Activated CD8-positive, alpha-beta memory T cell treated with anti-CD3 and anti-CD28 coated beads, Interleukin-2, amount 10 ng/mL, durations not matched to agents 7 days and 5 days (primary cell): Measurements from ENCODE around the gene CTU1. TPM values are rescaled to one million over a fixed set of nuclear protein-coding genes. Genes with fewer than 3 reads are reported as not detected.

Experiments used
- ATAC-seq: fragments of 150-1000 bp; cut with Tn5 transposase; one replicate; pipeline ENCODE4 v1.10.0; 2021; ENCODE audit warnings: moderate library complexity
- CTCF ChIA-PET: fragments of 350-600 bp; sonication (Branson Sonifier 250); formaldehyde crosslinking; loops from one replicate; lab custom pipeline; 2021; ENCODE audit warnings: antibody characterized with exemption; lab: Charles Lee
- DNase-seq: peaks from one replicate; pipeline ENCODE4 v3.0.0-alpha.2; 2020
- H3K27ac Mint-ChIP-seq: one replicate; pipeline ENCODE4 v1.8.0; 2021; ENCODE audit warnings: mild to moderate bottlenecking, mixed read lengths
- H3K27me3 Mint-ChIP-seq: one replicate; pipeline ENCODE4 v1.8.0; 2021; ENCODE audit warnings: mixed read lengths
- H3K36me3 Mint-ChIP-seq: one replicate; pipeline ENCODE4 v1.8.0; 2021; ENCODE audit warnings: mild to moderate bottlenecking, mixed read lengths
- H3K4me1 Mint-ChIP-seq: one replicate; pipeline ENCODE4 v1.8.0; 2021; ENCODE audit warnings: mixed read lengths
- H3K4me3 Mint-ChIP-seq: one replicate; pipeline ENCODE4 v1.8.0; 2021; ENCODE audit warnings: mild to moderate bottlenecking, moderate library complexity, mixed read lengths
- H3K9me3 Mint-ChIP-seq: one replicate; pipeline ENCODE4 v1.8.0; 2022; ENCODE audit warnings: low read depth, mixed read lengths
- total RNA-seq, 2 experiments: library from RNA; stranded (reverse); gene quantifications; one replicate each; pipeline ENCODE4 v1.2.3, GENCODE V29; 2021

CTU1 gene
- total RNA-seq, 2 experiments from 2014 or later, result 9.5 to 10.9 TPM

DNA sequence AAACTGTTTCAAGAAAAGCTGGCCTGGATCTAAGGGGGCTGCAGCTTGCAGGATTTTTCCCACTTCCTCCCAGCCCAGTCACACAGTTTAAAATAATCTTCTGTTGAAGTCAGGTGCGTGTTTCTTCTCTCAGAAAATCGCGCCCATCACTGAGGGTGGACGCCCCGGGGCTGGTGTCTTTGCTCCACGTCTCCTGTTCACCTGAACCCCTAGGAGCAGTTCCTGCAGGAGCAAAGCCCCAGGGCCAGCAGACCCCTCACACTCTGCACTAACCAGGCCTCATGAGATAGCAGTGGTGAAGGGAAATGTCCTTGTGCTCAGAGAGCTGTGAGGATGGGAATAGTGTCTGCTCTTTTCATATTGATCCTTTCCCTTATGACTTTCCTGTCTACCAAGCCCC, 33.0 kb upstream of the CTU1 start:
- Mint-ChIP-seq H3K4me3 (no peak overlapping the region), H3K27ac (no peak overlapping the region), H3K27me3 (peaks cover 40% of the 10 kb centered on the region), H3K9me3 (no peaks in the 10 kb centered on the region), H3K36me3 (no peaks in the 10 kb centered on the region), H3K4me1 (peaks cover 4% of the 10 kb centered on the region)
- no peak for DNase-seq
- no peak for ATAC-seq
- CTCF ChIA-PET, result no interaction called here

DNA sequence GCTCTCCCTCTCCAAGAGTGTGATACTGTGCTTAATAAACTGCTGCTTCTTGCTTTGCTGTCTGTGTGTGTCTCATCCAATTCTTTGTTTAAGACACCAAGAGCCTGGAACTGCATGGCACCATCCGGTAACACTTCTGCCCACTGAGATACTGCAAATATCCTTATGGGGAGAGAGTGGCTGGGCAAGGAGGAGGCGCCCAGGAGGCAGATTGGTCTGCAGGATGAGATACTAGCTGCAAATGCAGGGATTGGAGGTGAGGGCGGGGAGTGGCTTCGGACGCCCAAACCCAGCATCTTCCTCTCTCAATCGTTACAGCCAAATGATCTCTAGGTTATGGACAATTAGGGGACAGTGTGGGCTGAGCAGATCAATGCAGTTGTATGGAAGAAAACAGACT, 32.2 kb upstream of the CTU1 start:
- H3K4me3 Mint-ChIP-seq, result no peak overlapping the region
- no peak overlapping the region for H3K27ac Mint-ChIP-seq
- peaks cover under 1% of the 10 kb centered on the region for H3K9me3 Mint-ChIP-seq
- no peaks in the 10 kb centered on the region for H3K36me3 Mint-ChIP-seq
- ATAC-seq, result no peak
- DNase-seq, result no peak
- CTCF ChIA-PET, result no interaction called here
- H3K4me1 Mint-ChIP-seq, result peaks cover 4% of the 10 kb centered on the region
- peaks cover 46% of the 10 kb centered on the region for H3K27me3 Mint-ChIP-seq

DNA sequence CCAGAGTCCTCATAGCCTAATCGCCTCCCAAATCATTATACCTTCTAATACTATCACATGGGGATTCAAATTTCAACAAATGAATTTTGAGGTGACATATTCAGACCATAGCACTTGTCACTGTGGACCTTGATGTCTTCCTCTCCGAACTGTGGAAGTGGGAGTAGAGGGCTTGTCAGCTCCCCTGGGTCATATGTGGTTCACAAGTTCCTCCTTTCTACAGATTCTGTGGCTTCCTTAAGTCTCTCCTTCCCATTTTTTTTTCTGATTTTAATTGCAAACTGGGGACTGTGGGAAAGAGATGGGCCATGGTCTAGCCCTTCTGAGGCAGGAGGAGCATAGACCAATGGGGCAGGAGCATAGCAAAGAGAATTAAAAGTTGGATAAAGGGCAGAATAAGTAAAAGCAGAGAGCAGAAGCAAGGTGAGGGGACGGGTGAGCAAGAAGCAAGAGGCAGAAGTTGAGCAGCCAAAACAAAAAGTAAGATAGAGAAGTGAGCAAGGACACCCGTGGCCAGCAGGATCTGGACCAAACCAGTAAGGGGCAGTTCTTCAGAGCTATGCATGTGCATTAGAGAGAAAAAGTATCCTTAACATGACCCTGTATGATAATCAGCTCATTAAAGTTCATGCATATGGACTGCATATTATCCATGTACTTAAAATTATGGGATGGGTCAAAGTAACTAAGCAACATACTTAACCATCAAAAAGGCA, 31.2 kb upstream of the CTU1 start:
- CTCF ChIA-PET, result no interaction called here
- Mint-ChIP-seq H3K4me3 (no peak overlapping the region), H3K27me3 (peaks cover 56% of the 10 kb centered on the region), H3K36me3 (no peaks in the 10 kb centered on the region), H3K4me1 (peaks cover 4% of the 10 kb centered on the region), H3K9me3 (peaks cover 2% of the 10 kb centered on the region), H3K27ac (no peak overlapping the region)
- no peak for DNase-seq
- no peak for ATAC-seq

DNA sequence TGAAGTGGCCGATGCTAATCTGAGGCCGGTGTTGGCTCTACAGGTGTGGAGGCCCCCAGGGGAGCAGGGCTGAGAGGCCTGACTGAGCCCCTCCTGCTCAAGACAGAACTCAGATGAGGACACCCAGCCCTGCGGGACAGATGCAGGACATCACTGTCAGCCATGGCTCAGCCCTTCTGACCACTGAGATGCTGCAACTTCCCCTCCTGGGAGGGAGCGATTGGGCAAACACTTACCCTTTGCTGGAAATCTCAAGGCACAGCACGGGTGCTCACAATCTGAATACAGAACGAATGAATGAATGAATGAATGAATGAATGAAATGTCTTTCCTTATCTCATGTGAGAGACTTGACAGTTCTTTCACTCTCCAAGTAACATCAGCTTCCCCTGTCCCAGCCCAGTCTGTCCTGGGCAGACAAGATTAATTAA, 30.4 kb upstream of the CTU1 start:
- Mint-ChIP-seq H3K36me3 (peaks cover 1% of the 10 kb centered on the region), H3K9me3 (peaks cover 2% of the 10 kb centered on the region), H3K4me3 (no peak overlapping the region), H3K27ac (no peak overlapping the region), H3K27me3 (peaks cover 58% of the 10 kb centered on the region), H3K4me1 (peaks cover 4% of the 10 kb centered on the region)
- ATAC-seq (no peak), DNase-seq (no peak)
- CTCF ChIA-PET, result interaction anchor here (1.3 kb wide), 1 partner anchor 519 kb away, joined by 4 read pairs; no protein-coding TSS in a partner anchor

DNA sequence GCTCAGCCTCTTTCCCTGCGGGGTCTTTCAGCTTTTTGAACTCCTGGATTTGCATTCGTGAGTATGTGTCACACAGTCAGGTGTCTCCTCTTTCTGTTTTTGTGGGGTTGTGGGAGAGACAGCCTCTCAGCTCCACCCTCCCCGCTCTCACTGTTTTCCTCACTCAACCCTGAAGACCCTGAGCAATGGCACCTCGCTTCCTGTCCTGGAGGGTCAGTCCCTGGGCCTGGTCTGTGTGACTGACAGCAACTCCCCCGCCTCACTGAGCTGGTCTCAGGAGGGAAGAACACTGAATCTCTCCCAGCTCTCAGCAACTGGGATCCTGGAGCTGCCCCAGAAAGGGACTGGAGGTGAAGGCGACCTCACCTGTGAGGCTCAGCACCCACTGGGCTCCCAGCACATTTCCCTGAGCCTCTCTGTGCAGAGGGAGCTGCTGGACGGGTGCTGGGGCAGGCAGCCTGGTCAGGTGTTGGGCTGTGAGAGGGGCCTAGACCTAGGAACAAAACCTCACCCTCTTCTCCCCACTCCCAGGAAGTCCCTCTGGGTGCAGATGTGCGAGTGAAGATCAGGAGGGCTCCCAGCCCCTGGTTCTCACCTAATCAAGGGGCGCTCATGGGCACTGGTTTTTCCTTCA, 29.7 kb upstream of the CTU1 start:
- Mint-ChIP-seq H3K27me3 (peaks cover 59% of the 10 kb centered on the region), H3K27ac (no peak overlapping the region), H3K4me3 (no peak overlapping the region), H3K36me3 (peaks cover 1% of the 10 kb centered on the region), H3K4me1 (peaks cover 4% of the 10 kb centered on the region), H3K9me3 (peaks cover 2% of the 10 kb centered on the region)
- DNase-seq (no peak), ATAC-seq (no peak)
- CTCF ChIA-PET, result interaction anchor here (0.7 to 4.9 kb wide), 3 partner anchors 20 to 519 kb away, joined by 3 to 22 read pairs (median 4); no protein-coding TSS in a partner anchor

DNA sequence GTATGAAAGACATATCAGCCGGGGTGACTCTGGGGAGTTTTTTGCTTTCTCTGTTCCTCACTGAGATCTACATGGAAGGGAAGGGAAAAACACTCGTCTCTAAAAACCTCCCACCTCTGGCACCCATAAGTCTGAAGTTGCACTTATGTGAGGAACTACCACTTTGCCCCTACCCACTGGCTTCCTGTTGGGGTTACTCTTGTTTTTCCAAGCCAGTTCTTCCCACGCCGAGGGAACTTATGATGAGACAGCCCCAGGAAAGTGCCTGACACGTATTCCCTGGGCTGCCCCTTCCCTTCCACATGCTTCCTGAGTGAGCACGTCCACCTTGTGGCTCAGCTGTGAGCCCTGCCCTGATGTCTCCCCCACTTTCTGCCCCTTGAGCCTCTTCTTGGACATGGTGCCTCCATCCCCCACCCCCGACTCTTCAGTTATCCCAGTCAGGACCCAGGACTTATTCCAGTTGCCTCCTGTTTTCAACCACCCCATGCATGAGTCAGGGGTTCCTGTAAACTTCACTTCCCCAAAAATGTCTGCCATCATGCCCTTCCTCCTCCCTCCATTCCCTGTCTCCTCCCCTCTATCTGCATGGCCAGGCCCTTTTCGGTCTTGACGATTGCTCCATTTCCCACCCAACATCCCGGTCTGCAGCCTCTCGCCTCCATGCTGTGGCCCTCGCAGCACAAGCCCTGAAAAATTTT, 28.8 kb upstream of the CTU1 start:
- no peak overlapping the region for H3K4me3 Mint-ChIP-seq
- CTCF ChIA-PET, result interaction anchor here (1.3 to 4.9 kb wide), 2 partner anchors 21 to 520 kb away, joined by 4 to 22 read pairs; no protein-coding TSS in a partner anchor
- no peak overlapping the region for H3K27ac Mint-ChIP-seq
- DNase-seq (no peak), ATAC-seq (no peak)
- peaks cover 11% of the 10 kb centered on the region for H3K4me1 Mint-ChIP-seq
- H3K9me3 Mint-ChIP-seq, result peaks cover 2% of the 10 kb centered on the region
- H3K36me3 Mint-ChIP-seq, result peaks cover 1% of the 10 kb centered on the region
- H3K27me3 Mint-ChIP-seq, result peaks cover 59% of the 10 kb centered on the region

DNA sequence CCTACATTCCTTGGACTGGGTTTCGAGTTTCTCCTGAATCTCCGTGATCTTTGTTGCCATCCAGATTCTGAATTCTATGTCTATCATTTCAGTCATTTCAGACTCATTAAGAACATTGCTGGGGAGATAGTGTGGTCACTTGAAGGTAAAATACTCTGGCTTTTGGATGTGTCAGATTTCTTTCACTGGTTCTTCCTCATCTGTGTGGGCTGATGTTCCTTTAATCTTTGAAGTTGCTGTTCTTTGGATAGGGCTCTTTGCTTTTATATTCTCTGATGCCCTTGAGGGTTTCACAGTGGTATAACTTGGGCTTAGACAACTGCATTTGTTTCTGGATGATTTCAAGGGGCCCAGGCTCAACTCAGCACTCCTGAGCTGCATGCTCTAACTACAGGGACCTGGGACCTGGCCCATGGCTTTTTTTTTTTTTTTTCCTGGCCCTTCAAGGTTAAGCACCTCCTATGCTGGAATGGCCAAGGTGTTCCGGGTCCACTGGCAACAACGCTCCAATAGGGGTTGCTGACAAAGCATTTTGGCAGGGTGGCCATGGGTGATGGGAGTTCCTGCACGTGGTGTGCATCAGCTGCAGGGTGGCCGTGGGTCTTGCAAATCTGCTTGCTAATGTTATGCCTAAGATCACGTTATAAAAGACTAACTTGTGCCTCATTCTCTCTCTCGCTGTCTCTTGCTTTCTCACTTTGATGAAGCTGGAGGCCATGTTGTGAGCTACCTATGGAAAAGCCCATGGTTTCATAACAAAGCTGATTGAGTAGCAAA, 28.0 kb upstream of the CTU1 start:
- H3K4me3 Mint-ChIP-seq, result no peak overlapping the region
- peaks cover 14% of the 10 kb centered on the region for H3K4me1 Mint-ChIP-seq

DNA sequence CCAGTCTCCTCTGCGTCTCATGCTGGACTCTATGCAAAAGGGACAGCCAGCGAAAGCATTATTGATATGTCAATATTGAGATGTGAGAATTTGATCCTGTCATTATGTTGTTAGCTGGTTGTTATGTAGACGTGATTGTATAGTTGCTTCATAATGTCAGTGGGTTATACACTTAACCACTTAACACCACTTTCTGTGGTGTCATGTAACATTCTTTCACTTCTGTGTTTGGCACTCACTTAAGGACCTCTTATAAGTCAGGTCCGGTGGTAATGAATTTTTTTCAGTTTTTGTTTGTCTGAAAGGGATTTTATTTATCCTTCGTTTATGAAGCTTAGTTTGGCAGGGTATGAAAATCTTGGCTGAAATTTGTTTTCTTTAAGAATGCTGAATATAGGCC, 26.8 kb upstream of the CTU1 start:
- Mint-ChIP-seq H3K9me3 (peaks cover 2% of the 10 kb centered on the region), H3K4me1 (peaks cover 21% of the 10 kb centered on the region), H3K36me3 (peaks cover 1% of the 10 kb centered on the region), H3K27me3 (peaks cover 60% of the 10 kb centered on the region), H3K27ac (no peak overlapping the region), H3K4me3 (no peak overlapping the region)
- DNase-seq (no peak), ATAC-seq (no peak)
- CTCF ChIA-PET, result interaction anchor here (1.2 to 4.9 kb wide), 4 partner anchors 12 to 23 kb away, joined by 3 to 22 read pairs (median 5); no protein-coding TSS in a partner anchor

More for the DNA sequence above, 28.0 kb upstream of the CTU1 start:
- Mint-ChIP-seq H3K36me3 (peaks cover 1% of the 10 kb centered on the region), H3K27ac (no peak overlapping the region), H3K27me3 (peaks cover 60% of the 10 kb centered on the region), H3K9me3 (peaks cover 2% of the 10 kb centered on the region)
- DNase-seq, result no peak
- no peak for ATAC-seq
- CTCF ChIA-PET, result interaction anchor here (1.4 to 4.9 kb wide), 3 partner anchors 14 to 22 kb away, joined by 3 to 22 read pairs (median 6); no protein-coding TSS in a partner anchor

DNA sequence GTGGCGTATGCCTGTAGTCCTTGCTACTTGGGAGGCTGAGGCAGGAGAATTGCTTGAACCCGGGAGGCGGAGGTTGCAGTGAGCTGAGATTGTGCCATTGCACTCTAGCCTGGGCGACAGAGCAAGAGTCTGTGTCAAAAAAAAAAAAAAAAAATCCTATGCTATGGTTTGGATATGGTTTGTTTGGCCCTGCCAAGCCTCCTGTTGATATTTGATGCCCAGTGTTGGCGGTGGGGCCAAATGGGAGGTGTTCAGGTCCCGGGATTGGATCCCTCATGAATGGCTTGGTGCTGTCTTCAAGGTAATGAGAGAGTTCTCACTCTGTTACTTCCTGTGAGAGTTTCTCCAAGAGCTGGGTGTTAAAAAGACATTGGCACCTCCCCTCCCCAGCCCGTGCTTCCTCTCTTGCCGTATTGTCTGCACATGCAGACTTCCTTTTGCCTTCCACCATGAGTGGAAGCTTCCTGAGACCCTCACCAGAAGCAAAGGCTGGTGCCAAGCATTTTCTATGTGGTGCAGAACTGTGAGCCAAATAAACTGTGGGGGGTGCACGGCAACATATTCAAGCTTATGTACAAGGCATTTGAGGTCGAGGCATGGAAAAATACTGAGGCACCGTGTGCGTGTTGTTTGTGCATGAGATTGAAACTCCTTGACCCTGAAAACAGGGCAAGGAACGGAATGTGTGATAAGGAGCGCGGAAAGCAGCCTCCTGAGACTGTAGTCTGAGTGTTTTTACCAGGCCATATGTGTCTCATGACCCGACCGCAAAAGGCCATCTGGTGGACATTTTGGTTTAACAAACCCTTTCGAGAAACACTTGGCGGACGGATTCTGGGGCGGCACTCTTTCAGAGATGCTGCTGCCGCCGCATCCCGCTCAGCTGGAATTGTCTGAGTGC, 23.8 kb upstream of the CTU1 start:
- Mint-ChIP-seq H3K27me3 (peaks cover 50% of the 10 kb centered on the region), H3K4me3 (no peak overlapping the region), H3K4me1 (peaks cover 41% of the 10 kb centered on the region), H3K9me3 (peaks cover 2% of the 10 kb centered on the region), H3K36me3 (peaks cover 1% of the 10 kb centered on the region), H3K27ac (peak overlapping the region; percentile 61)
- ATAC-seq (peak; percentile 65), DNase-seq (no peak)
- CTCF ChIA-PET, result interaction anchor here (0.9 to 1.2 kb wide), 2 partner anchors 23 to 37 kb away, joined by 3 to 4 read pairs; no protein-coding TSS in a partner anchor

DNA sequence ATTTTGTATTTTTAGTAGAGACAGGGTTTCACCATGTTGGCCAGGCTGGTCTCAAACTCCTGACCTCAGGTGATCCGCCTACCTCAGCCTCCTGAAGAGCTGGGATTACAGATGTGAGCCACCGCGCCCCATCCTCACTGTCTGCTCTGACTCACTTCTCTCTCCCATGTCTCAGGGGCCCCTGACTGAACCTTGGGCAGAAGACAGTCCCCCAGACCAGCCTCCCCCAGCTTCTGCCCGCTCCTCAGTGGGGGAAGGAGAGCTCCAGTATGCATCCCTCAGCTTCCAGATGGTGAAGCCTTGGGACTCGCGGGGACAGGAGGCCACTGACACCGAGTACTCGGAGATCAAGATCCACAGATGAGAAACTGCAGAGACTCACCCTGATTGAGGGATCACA, 21.5 kb upstream of the CTU1 start:
- Mint-ChIP-seq H3K36me3 (peaks cover 1% of the 10 kb centered on the region), H3K4me1 (peaks cover 47% of the 10 kb centered on the region)
- no peak for DNase-seq

DNA sequence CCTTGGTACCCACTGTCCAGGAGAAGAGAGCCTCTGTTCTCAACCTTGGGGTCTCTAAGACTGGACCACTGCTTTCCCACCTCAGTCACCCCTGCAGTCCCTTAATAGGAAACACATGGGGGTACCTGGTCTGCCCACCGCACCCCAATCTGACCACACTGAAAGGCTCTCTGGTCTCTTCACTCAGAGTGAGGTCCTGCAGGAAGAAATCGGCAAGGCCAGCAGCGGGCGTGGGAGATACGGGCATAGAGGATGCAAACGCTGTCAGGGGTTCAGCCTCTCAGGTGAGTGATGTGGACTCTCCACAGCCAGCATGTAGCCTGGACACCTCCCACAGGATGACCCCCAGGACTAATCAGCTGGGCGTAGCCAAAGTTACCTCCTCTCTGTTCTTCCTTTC, 20.0 kb upstream of the CTU1 start:
- DNase-seq (no peak), ATAC-seq (no peak)
- peaks cover 61% of the 10 kb centered on the region for H3K4me1 Mint-ChIP-seq
- no peak overlapping the region for H3K4me3 Mint-ChIP-seq
- H3K36me3 Mint-ChIP-seq, result no peaks in the 10 kb centered on the region
- CTCF ChIA-PET, result no interaction called here
- peaks cover 37% of the 10 kb centered on the region for H3K27me3 Mint-ChIP-seq
- no peak overlapping the region for H3K27ac Mint-ChIP-seq
- H3K9me3 Mint-ChIP-seq, result no peaks in the 10 kb centered on the region

More for the DNA sequence above, 21.5 kb upstream of the CTU1 start:
- CTCF ChIA-PET, result interaction anchor here (0.6 kb wide), 1 partner anchor 762 kb away, joined by 3 read pairs; no protein-coding TSS in a partner anchor
- Mint-ChIP-seq H3K9me3 (no peaks in the 10 kb centered on the region), H3K4me3 (no peak overlapping the region), H3K27ac (no peak overlapping the region), H3K27me3 (peaks cover 41% of the 10 kb centered on the region)
- ATAC-seq, result no peak

DNA sequence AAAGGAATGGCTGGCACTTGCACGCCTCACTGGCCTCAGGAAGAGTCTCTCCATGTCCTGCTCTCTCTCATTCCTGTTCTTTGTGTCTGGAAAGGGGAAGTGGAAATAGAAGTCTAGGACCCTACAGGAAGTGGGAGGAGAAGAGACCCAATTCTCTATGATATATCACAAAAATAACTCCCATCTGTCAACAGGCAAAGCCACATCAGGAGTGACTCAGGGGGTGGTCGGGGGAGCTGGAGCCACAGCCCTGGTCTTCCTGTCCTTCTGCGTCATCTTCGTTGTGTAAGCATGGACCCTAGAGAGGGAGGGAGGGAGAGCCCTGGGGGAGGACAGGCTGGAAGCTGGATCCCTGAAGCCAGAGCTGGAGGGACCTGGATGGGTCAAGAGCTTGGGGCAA, 19.5 kb upstream of the CTU1 start:
- DNase-seq (no peak), ATAC-seq (no peak)
- Mint-ChIP-seq H3K36me3 (no peaks in the 10 kb centered on the region), H3K9me3 (no peaks in the 10 kb centered on the region), H3K4me3 (no peak overlapping the region), H3K27me3 (peaks cover 35% of the 10 kb centered on the region), H3K27ac (no peak overlapping the region), H3K4me1 (peaks cover 65% of the 10 kb centered on the region)
- CTCF ChIA-PET, result interaction anchor here (0.7 kb wide), 1 partner anchor 31 kb away, joined by 3 read pairs; no protein-coding TSS in a partner anchor
